Neural cell (in vitro differentiated cells): ENCODE results near the gene C11orf68. TPM values are rescaled to one million over a fixed set of nuclear protein-coding genes. Genes with fewer than 3 reads are reported as not detected.

Source experiments
- H2AFZ ChIP-seq: fragments of 200-600, 300-800 bp; sonication (generic), shearing (Covaris generic); 2 replicates; pipeline ENCODE4 v1.6.0; 2014; ENCODE audit warnings: low read depth, mild to moderate bottlenecking, antibody characterized with exemption, low read length, moderate library complexity
- H3F3A ChIP-seq: fragments of 200-600 bp; shearing (Covaris generic); 2 replicates; pipeline ENCODE4 v1.6.1; 2016; ENCODE audit warnings: mild to moderate bottlenecking, moderate library complexity, mixed read lengths, antibody characterized with exemption, low read length; ENCODE audit not compliant: insufficient read depth, poor library complexity, severe bottlenecking
- H3K27ac ChIP-seq: fragments of 200-600, 300-800 bp; sonication (generic), shearing (Covaris generic); 2 replicates; pipeline ENCODE4 v1.5.1; 2014; ENCODE audit warnings: mild to moderate bottlenecking, low read length, moderate library complexity
- H3K27me3 ChIP-seq: fragments of 300-800, 200-600 bp; sonication (generic), shearing (Covaris generic); 2 replicates; pipeline ENCODE4 v1.6.0; 2014; ENCODE audit warnings: mild to moderate bottlenecking, low read depth, low read length, moderate library complexity; ENCODE audit not compliant: insufficient read depth
- H3K36me3 ChIP-seq: fragments of 300-800, 200-600 bp; sonication (generic), shearing (Covaris generic); 2 replicates; pipeline ENCODE4 v1.5.1; 2014; ENCODE audit warnings: mild to moderate bottlenecking, antibody characterized with exemption, low read length, moderate library complexity; ENCODE audit not compliant: insufficient read depth
- H3K4me2 ChIP-seq: fragments of 300-800, 200-600 bp; sonication (generic), shearing (Covaris generic); 2 replicates; pipeline ENCODE4 v1.6.0; 2014; ENCODE audit warnings: mild to moderate bottlenecking, low read length
- H3K4me3 ChIP-seq: fragments of 300-800, 200-600 bp; sonication (generic), shearing (Covaris generic); 2 replicates; pipeline ENCODE4 v1.5.1; 2014; ENCODE audit warnings: mild to moderate bottlenecking, low read length, moderate library complexity
- H3K79me2 ChIP-seq: fragments of 200-600 bp; shearing (Covaris generic); replicated peaks from 2 replicates; pipeline ENCODE4 v1.6.0; 2014; ENCODE audit warnings: mild to moderate bottlenecking, low read length, moderate library complexity; ENCODE audit not compliant: insufficient read depth
- H3K9ac ChIP-seq: fragments of 300-800, 200-600 bp; sonication (generic), shearing (Covaris generic); 2 replicates; pipeline ENCODE4 v1.6.1; 2016; ENCODE audit warnings: mild to moderate bottlenecking, low read length, mixed read lengths
- H3K9me2 ChIP-seq: fragments of 200-600 bp; shearing (Covaris generic); 2 replicates; pipeline ENCODE4 v1.6.1; 2016; ENCODE audit warnings: mild to moderate bottlenecking, low read length, mixed read lengths; ENCODE audit not compliant: insufficient read depth
- H3K9me3 ChIP-seq: fragments of 200-600, 300-800 bp; sonication (generic), shearing (Covaris generic); 2 replicates; pipeline ENCODE4 v1.6.1; 2016; ENCODE audit warnings: mild to moderate bottlenecking, mixed run types, low read length, moderate library complexity, mixed read lengths
- H4K20me1 ChIP-seq: fragments of 200-600 bp; shearing (Covaris generic); 2 replicates; pipeline ENCODE4 v1.6.1; 2016; ENCODE audit warnings: mild to moderate bottlenecking, mixed run types; ENCODE audit not compliant: insufficient read depth
- EP300 ChIP-seq: fragments of 450-650 bp; conservative IDR thresholded peaks from 2 replicates; pipeline ENCODE4 v1.6.1; 2014; ENCODE audit warnings: antibody characterized with exemption, mild to moderate bottlenecking, moderate library complexity; ENCODE audit not compliant: poor library complexity, severe bottlenecking
- EZH2 ChIP-seq: fragments of 200-600, 300-800 bp; shearing (Covaris generic), sonication (generic); IDR thresholded peaks from 2 replicates; pipeline ENCODE4 v1.6.1; 2014; ENCODE audit warnings: antibody characterized with exemption, low read length, borderline replicate concordance, mild to moderate bottlenecking; ENCODE audit not compliant: insufficient read depth, poor library complexity, severe bottlenecking
- MXI1 ChIP-seq: fragments of 450-650 bp; conservative IDR thresholded peaks from 2 replicates; pipeline ENCODE4 v1.6.1; 2014; ENCODE audit warnings: antibody characterized with exemption, mild to moderate bottlenecking; ENCODE audit not compliant: poor library complexity, severe bottlenecking
- POLR2AphosphoS5 ChIP-seq: IDR thresholded peaks from 2 replicates; pipeline ENCODE4 v1.6.1; 2012
- RAD21 ChIP-seq: fragments of 450-650 bp; conservative IDR thresholded peaks from 2 replicates; pipeline ENCODE4 v1.6.1; 2014; ENCODE audit warnings: antibody characterized with exemption, mild to moderate bottlenecking, moderate library complexity
- SMC3 ChIP-seq: fragments of 450-650 bp; conservative IDR thresholded peaks from 2 replicates; pipeline ENCODE4 v1.6.1; 2014; ENCODE audit warnings: antibody characterized with exemption, mild to moderate bottlenecking, moderate library complexity; ENCODE audit not compliant: poor library complexity
- TAF1 ChIP-seq: IDR thresholded peaks from 2 replicates; pipeline ENCODE4 v1.6.1; 2012; ENCODE audit warnings: low read depth
- polyA plus RNA-seq: library from polyadenylated mRNA; depleted of rRNA; stranded (reverse); fragments of >200 nt; gene quantifications from 2 replicates; pipeline ENCODE4 v1.2.3, GENCODE V29; 2014
- TF ChIP-seq, protein P1 (sequence below): fragments of 450-650 bp; IDR thresholded peaks from 2 replicates; pipeline ENCODE4 v1.5.1; 2014; ENCODE audit warnings: antibody characterized with exemption, mild to moderate bottlenecking, moderate library complexity; ENCODE audit not compliant: poor library complexity, severe bottlenecking
- TF ChIP-seq, protein P2 (sequence below): IDR thresholded peaks from 2 replicates; pipeline ENCODE4 v1.6.1; 2012; ENCODE audit warnings: borderline replicate concordance

The C11orf68 gene
- polyA plus RNA-seq, 1 donor from 2014 or later, result 13.3 TPM

DNA sequence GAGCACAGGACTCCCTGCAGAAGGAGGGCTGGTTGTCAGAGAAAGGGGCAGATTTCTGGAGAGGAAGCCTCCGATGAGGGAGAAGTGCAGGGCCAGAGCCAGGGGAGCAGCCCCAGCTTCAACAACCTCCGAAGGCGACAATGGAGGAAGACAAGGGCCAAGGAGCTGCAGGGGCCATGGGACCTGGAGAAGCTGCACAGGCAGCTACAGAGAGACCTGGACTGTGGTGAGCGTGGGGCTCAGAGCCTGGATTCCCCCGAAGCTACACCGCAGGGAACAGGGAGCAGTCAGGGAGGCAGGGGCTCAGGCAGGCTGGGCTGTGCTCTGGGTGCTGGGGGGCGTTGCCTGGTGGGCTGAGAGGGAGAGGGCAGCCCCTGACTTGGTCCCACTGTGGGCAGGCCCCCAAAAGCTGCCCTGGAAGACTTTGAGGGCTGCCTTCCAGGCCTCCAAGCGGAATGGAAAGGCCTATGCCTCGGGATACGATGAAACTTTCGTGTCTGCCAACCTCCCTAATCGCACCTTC lies 28.8 kb upstream of the C11orf68 start:
- Histone ChIP-seq H3K9me3 (no peaks in the 10 kb centered on the region), H3K36me3 (no peaks in the 10 kb centered on the region), H3K27ac (no peak overlapping the region), H3K9ac (no peak overlapping the region), H3K4me2 (no peak overlapping the region), H3F3A (no peaks in the 10 kb centered on the region), H3K4me3 (no peak overlapping the region), H3K27me3 (no peaks in the 10 kb centered on the region), H3K79me2 (no peaks in the 10 kb centered on the region), H3K9me2 (no peaks in the 10 kb centered on the region), H2AFZ (no peak overlapping the region), H4K20me1 (no peaks in the 10 kb centered on the region)
- no peak for TF ChIP-seq SMC3
- no peak for TF ChIP-seq RAD21
- TF ChIP-seq EZH2, result no peak
- no peak for TF ChIP-seq TAF1
- TF ChIP-seq EP300, result no peak
- no peak for TF ChIP-seq POLR2AphosphoS5
- TF ChIP-seq, protein P1, sequence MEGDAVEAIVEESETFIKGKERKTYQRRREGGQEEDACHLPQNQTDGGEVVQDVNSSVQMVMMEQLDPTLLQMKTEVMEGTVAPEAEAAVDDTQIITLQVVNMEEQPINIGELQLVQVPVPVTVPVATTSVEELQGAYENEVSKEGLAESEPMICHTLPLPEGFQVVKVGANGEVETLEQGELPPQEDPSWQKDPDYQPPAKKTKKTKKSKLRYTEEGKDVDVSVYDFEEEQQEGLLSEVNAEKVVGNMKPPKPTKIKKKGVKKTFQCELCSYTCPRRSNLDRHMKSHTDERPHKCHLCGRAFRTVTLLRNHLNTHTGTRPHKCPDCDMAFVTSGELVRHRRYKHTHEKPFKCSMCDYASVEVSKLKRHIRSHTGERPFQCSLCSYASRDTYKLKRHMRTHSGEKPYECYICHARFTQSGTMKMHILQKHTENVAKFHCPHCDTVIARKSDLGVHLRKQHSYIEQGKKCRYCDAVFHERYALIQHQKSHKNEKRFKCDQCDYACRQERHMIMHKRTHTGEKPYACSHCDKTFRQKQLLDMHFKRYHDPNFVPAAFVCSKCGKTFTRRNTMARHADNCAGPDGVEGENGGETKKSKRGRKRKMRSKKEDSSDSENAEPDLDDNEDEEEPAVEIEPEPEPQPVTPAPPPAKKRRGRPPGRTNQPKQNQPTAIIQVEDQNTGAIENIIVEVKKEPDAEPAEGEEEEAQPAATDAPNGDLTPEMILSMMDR, result no peak
- no peak for TF ChIP-seq MXI1
- TF ChIP-seq, protein P2, sequence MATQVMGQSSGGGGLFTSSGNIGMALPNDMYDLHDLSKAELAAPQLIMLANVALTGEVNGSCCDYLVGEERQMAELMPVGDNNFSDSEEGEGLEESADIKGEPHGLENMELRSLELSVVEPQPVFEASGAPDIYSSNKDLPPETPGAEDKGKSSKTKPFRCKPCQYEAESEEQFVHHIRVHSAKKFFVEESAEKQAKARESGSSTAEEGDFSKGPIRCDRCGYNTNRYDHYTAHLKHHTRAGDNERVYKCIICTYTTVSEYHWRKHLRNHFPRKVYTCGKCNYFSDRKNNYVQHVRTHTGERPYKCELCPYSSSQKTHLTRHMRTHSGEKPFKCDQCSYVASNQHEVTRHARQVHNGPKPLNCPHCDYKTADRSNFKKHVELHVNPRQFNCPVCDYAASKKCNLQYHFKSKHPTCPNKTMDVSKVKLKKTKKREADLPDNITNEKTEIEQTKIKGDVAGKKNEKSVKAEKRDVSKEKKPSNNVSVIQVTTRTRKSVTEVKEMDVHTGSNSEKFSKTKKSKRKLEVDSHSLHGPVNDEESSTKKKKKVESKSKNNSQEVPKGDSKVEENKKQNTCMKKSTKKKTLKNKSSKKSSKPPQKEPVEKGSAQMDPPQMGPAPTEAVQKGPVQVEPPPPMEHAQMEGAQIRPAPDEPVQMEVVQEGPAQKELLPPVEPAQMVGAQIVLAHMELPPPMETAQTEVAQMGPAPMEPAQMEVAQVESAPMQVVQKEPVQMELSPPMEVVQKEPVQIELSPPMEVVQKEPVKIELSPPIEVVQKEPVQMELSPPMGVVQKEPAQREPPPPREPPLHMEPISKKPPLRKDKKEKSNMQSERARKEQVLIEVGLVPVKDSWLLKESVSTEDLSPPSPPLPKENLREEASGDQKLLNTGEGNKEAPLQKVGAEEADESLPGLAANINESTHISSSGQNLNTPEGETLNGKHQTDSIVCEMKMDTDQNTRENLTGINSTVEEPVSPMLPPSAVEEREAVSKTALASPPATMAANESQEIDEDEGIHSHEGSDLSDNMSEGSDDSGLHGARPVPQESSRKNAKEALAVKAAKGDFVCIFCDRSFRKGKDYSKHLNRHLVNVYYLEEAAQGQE, result no peak

DNA sequence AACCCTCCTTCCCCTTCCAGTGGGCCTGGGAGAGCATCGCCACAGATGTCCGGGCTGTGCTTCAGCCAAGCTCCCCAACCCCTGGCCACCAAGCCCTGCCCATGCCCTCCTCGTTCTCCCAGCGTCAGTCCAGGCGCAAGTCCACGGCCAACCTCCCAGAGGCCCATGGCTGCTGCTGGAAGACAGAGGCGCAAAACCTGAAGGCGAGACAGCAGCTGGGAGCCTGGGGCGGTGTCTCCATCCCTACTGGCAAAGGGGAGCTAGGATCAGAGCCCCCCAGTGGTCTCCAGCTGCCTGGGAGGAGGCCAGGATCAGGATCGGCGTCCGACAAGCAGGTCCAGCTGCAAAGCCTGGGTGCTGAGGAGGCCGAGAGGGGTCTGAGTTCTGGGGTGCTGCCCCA lies 28.3 kb upstream of the C11orf68 start:
- no peak overlapping the region for H3K4me2 ChIP-seq
- no peaks in the 10 kb centered on the region for H3K9me2 ChIP-seq
- H2AFZ ChIP-seq, result no peak overlapping the region
- no peaks in the 10 kb centered on the region for H3K27me3 ChIP-seq
- H3K27ac ChIP-seq, result no peak overlapping the region
- H3K36me3 ChIP-seq, result no peaks in the 10 kb centered on the region
- H3K9ac ChIP-seq, result no peak overlapping the region
- no peaks in the 10 kb centered on the region for H3F3A ChIP-seq
- H3K79me2 ChIP-seq, result no peaks in the 10 kb centered on the region
- no peak overlapping the region for H3K4me3 ChIP-seq
- no peaks in the 10 kb centered on the region for H4K20me1 ChIP-seq
- TF ChIP-seq, protein P2, result no peak
- TF ChIP-seq RAD21 (no peak), MXI1 (no peak), EZH2 (no peak), EP300 (no peak), SMC3 (no peak), POLR2AphosphoS5 (no peak), TAF1 (no peak)
- TF ChIP-seq, protein P1, result no peak
- H3K9me3 ChIP-seq, result no peaks in the 10 kb centered on the region
